GM19455 (cell line): ENCODE data around the gene HIBCH.
"Not testable (repeated sequence)": the region's sequence is repeated elsewhere in the genome, so short reads cannot be mapped to it uniquely, and the experiment has no call there.

Source experiments
- ATAC-seq: cut with Tn5 transposase; IDR thresholded peaks from one replicate; pipeline ENCODE4 v1.9.1; 2021; ENCODE audit not compliant: unreplicated experiment

Gene HIBCH

GRCh38 chr2:190254063-190254850, 65.4 kb downstream of the HIBCH start:
- no peak for ATAC-seq

GRCh38 chr2:190250421-190250820, 69.2 kb downstream of the HIBCH start:
- ATAC-seq, result no peak

GRCh38 chr2:190235551-190236075, 84.0 kb downstream of the HIBCH start:
- no peak for ATAC-seq

- ATAC-seq, result no peak
These were observed 84.5 kb downstream of the HIBCH start for GRCh38 chr2:190235101-190235500.

GRCh38 chr2:190223989-190224388, 95.6 kb downstream of the HIBCH start:
- not testable (repeated sequence) for ATAC-seq

GRCh38 chr2:190222745-190223144, 96.9 kb downstream of the HIBCH start:
- not testable (repeated sequence) for ATAC-seq

- no peak for ATAC-seq
These were observed 98.2 kb downstream of the HIBCH start for GRCh38 chr2:190221429-190221828.

- ATAC-seq, result no peak
These were observed 100.4 kb downstream of the HIBCH start for GRCh38 chr2:190219186-190219585.

- ATAC-seq, result no peak
These were observed 102.0 kb downstream of the HIBCH start for GRCh38 chr2:190217616-190218015.

GRCh38 chr2:190216829-190217228, 102.8 kb downstream of the HIBCH start:
- ATAC-seq, result no peak

- no peak for ATAC-seq
These were observed 104.0 kb downstream of the HIBCH start for GRCh38 chr2:190215620-190216019.

GRCh38 chr2:190214426-190215194, 105.0 kb downstream of the HIBCH start:
- no peak for ATAC-seq

- no peak for ATAC-seq
These were observed 105.9 kb downstream of the HIBCH start for GRCh38 chr2:190213441-190214335.

GRCh38 chr2:190210471-190210870, 109.2 kb downstream of the HIBCH start:
- ATAC-seq, result no peak

GRCh38 chr2:190209559-190209958, 110.1 kb downstream of the HIBCH start:
- no peak for ATAC-seq

GRCh38 chr2:190207930-190208329, 111.7 kb downstream of the HIBCH start:
- ATAC-seq, result no peak

- no peak for ATAC-seq
These were observed 114.0 kb downstream of the HIBCH start for GRCh38 chr2:190205657-190206056.

GRCh38 chr2:190202604-190203003, 117.0 kb downstream of the HIBCH start:
- no peak for ATAC-seq

GRCh38 chr2:190202018-190202417, 117.6 kb downstream of the HIBCH start:
- no peak for ATAC-seq

- no peak for ATAC-seq
These were observed 119.0 kb downstream of the HIBCH start for GRCh38 chr2:190200603-190201002.

- ATAC-seq, result no peak
These were observed 120.1 kb downstream of the HIBCH start for GRCh38 chr2:190199530-190199929.
